Measurements from ENCODE around the gene CCT8.

The CCT8 gene, protein sequence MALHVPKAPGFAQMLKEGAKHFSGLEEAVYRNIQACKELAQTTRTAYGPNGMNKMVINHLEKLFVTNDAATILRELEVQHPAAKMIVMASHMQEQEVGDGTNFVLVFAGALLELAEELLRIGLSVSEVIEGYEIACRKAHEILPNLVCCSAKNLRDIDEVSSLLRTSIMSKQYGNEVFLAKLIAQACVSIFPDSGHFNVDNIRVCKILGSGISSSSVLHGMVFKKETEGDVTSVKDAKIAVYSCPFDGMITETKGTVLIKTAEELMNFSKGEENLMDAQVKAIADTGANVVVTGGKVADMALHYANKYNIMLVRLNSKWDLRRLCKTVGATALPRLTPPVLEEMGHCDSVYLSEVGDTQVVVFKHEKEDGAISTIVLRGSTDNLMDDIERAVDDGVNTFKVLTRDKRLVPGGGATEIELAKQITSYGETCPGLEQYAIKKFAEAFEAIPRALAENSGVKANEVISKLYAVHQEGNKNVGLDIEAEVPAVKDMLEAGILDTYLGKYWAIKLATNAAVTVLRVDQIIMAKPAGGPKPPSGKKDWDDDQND

DNA sequence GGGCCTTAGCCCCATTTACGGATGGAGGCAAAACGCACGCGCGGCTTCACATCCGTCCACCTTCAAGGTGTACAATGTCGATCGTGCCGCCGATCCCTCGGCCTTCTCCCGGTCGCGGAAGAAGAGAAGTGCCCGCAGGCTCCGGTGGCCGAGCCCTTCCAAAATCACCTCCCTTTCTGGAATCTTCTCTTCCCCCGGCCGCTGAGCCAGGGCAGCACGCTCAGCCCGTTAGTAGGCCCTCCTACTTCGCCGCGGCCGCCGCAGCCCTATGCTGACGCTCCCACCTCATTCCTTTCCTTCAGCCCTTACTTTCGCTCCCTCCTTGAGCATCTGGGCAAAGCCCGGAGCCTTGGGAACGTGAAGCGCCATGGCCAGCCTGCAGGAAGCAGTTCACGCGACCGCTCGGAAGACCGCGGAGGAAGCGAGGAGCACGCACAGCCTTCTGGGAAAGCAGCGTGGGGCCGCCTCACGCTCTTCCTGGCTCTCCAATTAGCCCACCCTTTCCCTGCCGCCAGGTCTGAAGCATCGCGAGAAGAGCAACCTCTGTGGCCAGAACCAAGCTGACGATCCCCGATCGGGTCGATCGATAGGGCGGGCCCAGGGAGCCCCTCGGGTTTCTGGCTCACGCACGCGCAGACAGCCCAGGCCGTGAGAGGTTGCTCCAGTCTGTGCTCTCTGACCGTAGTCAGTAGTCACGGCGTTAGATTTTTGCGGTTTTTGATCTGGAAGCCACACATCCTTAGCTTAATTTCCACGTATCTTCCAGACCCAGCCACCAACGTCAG is at the start of gene CCT8:
CCT8 (minus strand) TSS at position 427 of the 785 bp plus-strand sequence; CDS start at position 369, 58 bp downstream.
- Histone ChIP-seq H3K36me3 (ENCODE audit: insufficient read depth, low read length) (peaks cover 14% of the 10 kb centered on the region), H3K79me2 (ENCODE audit: control insufficient read depth, insufficient read depth, low read length, unreplicated experiment) (peaks cover 51% of the 10 kb centered on the region), H3K4me3 (ENCODE audit: low read depth, low read length) (peak within 1 kb of the TSS; percentile 96), H3K27me3 (ENCODE audit: insufficient read depth, low read length) (no peaks in the 10 kb centered on the region), H2AFZ (ENCODE audit: low read length, unreplicated experiment) (peak within 1 kb of the TSS; percentile 92), H3K27ac (ENCODE audit: low read depth, low read length) (peak within 1 kb of the TSS; percentile 80), H3K4me1 (ENCODE audit: control insufficient read depth, insufficient read depth, low read length, unreplicated experiment) (peaks cover 19% of the 10 kb centered on the region)

DNA sequence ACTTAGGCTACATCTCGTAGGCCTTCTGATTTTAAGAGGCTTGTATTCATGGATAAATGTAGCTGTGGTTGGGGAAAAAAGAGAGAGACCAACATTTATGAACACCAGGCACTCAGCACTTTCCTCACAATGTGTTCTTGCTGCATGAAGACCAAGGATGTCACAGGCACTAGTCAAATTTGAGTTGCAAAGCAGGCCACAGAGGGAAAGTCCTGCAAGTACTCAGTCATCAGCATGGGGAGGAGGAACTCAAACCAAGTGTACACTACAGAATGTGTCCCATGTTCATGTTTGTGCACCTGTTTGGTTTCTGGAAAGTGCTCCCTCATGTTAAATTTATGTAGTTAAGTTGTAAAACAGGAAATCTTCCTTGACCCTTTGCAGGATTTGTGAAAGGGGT is 48.3 kb upstream of the CCT8 start:
- no peaks in the 10 kb centered on the region for H3K27me3 ChIP-seq (ENCODE audit: insufficient read depth, low read length)
- no peak overlapping the region for H3K27ac ChIP-seq (ENCODE audit: low read depth, low read length)
- no peaks in the 10 kb centered on the region for H3K36me3 ChIP-seq (ENCODE audit: insufficient read depth, low read length)
- no peak overlapping the region for H2AFZ ChIP-seq (ENCODE audit: low read length, unreplicated experiment)
- no peaks in the 10 kb centered on the region for H3K79me2 ChIP-seq (ENCODE audit: control insufficient read depth, insufficient read depth, low read length, unreplicated experiment)
- no peaks in the 10 kb centered on the region for H3K4me1 ChIP-seq (ENCODE audit: control insufficient read depth, insufficient read depth, low read length, unreplicated experiment)
- no peak overlapping the region for H3K4me3 ChIP-seq (ENCODE audit: low read depth, low read length)

DNA sequence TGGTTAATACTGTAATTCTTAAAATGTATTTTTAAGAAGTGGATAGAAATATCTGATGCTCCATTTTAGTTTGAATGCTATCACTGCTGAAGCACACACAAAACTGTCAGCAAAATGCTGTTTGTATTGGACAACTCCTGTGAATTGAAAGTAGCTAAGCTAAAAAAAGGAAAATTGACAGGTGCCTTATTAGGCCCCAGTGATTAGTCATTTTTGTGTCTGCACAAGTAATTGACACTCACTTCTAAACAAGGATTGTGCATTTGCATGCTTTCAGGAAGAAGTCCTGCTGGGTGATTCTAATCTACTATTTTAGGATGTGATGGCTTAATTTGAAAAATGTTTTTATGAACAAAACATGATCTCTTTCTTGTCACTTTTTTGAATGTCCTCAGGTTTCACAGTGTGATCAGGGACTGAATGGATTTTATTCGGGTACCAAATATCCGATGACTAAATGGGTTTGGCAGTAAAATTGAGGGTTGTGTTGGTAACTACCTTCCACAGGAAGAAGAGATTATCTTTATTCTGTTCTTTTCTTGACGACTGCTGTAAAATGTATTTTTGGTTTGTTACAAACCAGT is 44.0 kb upstream of the CCT8 start:
- peaks cover 9% of the 10 kb centered on the region for H3K4me1 ChIP-seq (ENCODE audit: control insufficient read depth, insufficient read depth, low read length, unreplicated experiment)
- H3K4me3 ChIP-seq (ENCODE audit: low read depth, low read length) = no peak overlapping the region
- H3K27ac ChIP-seq (ENCODE audit: low read depth, low read length) = no peak overlapping the region
- no peak overlapping the region for H2AFZ ChIP-seq (ENCODE audit: low read length, unreplicated experiment)
- H3K79me2 ChIP-seq (ENCODE audit: control insufficient read depth, insufficient read depth, low read length, unreplicated experiment) = no peaks in the 10 kb centered on the region
- no peaks in the 10 kb centered on the region for H3K36me3 ChIP-seq (ENCODE audit: insufficient read depth, low read length)
- H3K27me3 ChIP-seq (ENCODE audit: insufficient read depth, low read length) = no peaks in the 10 kb centered on the region

DNA sequence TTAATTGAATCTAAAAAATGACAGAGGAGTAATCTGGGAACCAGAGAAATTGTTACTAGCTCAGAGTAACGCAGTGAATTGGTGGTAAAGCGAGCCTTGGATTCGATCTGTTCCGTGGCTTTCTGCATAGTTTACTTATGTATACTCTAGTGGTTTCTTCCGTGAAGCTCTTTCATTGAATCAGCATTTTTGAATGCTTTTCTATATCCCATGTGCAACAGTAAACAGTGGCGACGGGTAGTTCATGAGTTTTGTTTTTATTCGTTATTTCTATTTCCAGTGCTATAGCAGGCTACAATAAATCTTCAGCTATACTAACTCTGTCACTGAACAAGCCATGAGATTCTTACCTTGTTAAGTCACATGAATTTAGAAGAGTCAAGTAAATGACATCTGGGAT is 42.5 kb upstream of the CCT8 start:
- H3K36me3 ChIP-seq (ENCODE audit: insufficient read depth, low read length) = no peaks in the 10 kb centered on the region
- no peaks in the 10 kb centered on the region for H3K79me2 ChIP-seq (ENCODE audit: control insufficient read depth, insufficient read depth, low read length, unreplicated experiment)
- H3K4me3 ChIP-seq (ENCODE audit: low read depth, low read length) = no peak overlapping the region
- H3K27me3 ChIP-seq (ENCODE audit: insufficient read depth, low read length) = no peaks in the 10 kb centered on the region
- H3K27ac ChIP-seq (ENCODE audit: low read depth, low read length) = no peak overlapping the region
- peaks cover 9% of the 10 kb centered on the region for H3K4me1 ChIP-seq (ENCODE audit: control insufficient read depth, insufficient read depth, low read length, unreplicated experiment)
- H2AFZ ChIP-seq (ENCODE audit: low read length, unreplicated experiment) = no peak overlapping the region

DNA sequence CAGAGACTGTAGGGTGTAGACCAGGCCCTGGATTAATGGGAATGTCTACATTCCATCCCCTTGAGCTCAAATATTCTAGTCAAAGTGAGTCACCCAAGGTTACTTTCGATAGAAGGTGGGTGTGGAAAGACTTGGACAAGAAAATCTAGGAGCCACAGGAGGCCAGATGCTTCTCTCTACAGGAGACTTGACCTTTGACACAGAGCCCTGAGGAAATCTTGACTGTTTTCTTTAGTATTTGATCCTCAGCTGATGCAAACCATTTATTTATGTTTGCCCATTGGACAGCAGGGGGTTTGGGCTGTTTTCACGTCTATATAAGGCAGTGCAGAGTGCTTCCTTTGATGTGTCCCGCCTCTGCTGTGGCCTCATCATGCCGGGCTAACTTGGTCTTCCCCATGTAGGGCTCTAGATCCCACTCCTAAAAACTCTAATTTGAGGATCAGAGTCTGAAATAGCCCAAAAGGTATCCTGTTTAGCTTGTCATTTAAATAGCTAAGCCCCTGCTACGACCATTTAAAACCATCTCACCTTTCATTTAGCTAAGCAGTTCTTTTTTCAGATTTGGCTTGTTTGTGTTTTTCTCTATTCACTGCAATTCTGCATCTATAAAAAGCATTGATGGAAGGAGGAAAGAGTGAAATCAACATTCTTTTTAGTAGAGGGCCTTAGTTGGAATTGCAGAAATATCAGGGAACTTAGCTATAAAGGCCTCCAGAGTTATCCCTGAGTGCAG is 41.5 kb upstream of the CCT8 start:
- Histone ChIP-seq H2AFZ (ENCODE audit: low read length, unreplicated experiment) (no peak overlapping the region), H3K36me3 (ENCODE audit: insufficient read depth, low read length) (no peaks in the 10 kb centered on the region), H3K27ac (ENCODE audit: low read depth, low read length) (no peak overlapping the region), H3K79me2 (ENCODE audit: control insufficient read depth, insufficient read depth, low read length, unreplicated experiment) (no peaks in the 10 kb centered on the region), H3K27me3 (ENCODE audit: insufficient read depth, low read length) (no peaks in the 10 kb centered on the region), H3K4me1 (ENCODE audit: control insufficient read depth, insufficient read depth, low read length, unreplicated experiment) (peaks cover 9% of the 10 kb centered on the region), H3K4me3 (ENCODE audit: low read depth, low read length) (no peak overlapping the region)

DNA sequence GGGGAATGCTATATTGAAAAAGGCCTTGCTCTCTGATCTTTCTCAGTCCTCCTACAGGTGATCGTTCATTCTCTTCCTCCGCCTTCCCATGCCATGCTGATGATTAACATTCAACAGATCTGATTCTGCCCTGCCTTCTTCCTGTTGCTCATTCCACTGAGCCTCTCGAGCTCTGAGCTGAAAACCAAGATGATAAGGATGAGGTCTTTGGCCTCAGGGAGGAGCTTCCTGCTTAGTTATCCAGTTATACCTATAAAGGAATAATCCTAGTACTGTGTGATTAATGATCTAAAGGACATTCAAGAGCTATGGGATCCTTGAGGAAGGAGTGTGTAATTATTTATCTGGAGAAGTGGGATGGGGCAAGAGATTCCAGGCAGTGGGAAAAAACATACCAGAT is 31.8 kb upstream of the CCT8 start:
- H3K36me3 ChIP-seq (ENCODE audit: insufficient read depth, low read length) = no peaks in the 10 kb centered on the region
- no peak overlapping the region for H3K4me3 ChIP-seq (ENCODE audit: low read depth, low read length)
- H3K27ac ChIP-seq (ENCODE audit: low read depth, low read length) = no peak overlapping the region
- no peaks in the 10 kb centered on the region for H3K79me2 ChIP-seq (ENCODE audit: control insufficient read depth, insufficient read depth, low read length, unreplicated experiment)
- H3K4me1 ChIP-seq (ENCODE audit: control insufficient read depth, insufficient read depth, low read length, unreplicated experiment) = peaks cover 11% of the 10 kb centered on the region
- H2AFZ ChIP-seq (ENCODE audit: low read length, unreplicated experiment) = peak overlapping the region; percentile 23
- no peaks in the 10 kb centered on the region for H3K27me3 ChIP-seq (ENCODE audit: insufficient read depth, low read length)

DNA sequence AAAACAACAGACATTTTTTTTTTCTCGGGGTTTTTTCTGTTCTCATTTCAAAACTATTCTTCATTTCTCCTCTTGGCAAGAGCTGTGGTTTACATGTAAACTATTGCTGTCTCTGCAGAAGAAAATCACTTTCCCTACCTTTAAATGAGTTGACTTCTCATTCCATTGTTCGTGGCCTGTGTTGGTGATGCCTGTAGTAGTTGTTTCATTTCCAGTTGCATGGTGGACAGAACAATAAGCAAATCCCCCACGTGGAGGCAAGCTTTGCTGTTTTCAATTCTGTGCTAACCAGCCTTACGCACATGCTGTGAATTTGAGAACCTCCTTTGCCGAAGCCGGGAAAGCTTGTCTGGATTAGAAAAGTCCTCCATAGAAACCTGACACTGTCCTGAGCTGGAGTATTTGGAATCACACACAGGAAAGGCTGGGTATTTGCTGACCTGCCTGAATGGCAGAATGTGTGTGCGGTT is 30.8 kb upstream of the CCT8 start:
- Histone ChIP-seq H3K79me2 (ENCODE audit: control insufficient read depth, insufficient read depth, low read length, unreplicated experiment) (no peaks in the 10 kb centered on the region), H3K4me1 (ENCODE audit: control insufficient read depth, insufficient read depth, low read length, unreplicated experiment) (peaks cover 11% of the 10 kb centered on the region), H3K27ac (ENCODE audit: low read depth, low read length) (no peak overlapping the region), H3K4me3 (ENCODE audit: low read depth, low read length) (no peak overlapping the region), H3K36me3 (ENCODE audit: insufficient read depth, low read length) (no peaks in the 10 kb centered on the region), H2AFZ (ENCODE audit: low read length, unreplicated experiment) (no peak overlapping the region), H3K27me3 (ENCODE audit: insufficient read depth, low read length) (no peaks in the 10 kb centered on the region)

DNA sequence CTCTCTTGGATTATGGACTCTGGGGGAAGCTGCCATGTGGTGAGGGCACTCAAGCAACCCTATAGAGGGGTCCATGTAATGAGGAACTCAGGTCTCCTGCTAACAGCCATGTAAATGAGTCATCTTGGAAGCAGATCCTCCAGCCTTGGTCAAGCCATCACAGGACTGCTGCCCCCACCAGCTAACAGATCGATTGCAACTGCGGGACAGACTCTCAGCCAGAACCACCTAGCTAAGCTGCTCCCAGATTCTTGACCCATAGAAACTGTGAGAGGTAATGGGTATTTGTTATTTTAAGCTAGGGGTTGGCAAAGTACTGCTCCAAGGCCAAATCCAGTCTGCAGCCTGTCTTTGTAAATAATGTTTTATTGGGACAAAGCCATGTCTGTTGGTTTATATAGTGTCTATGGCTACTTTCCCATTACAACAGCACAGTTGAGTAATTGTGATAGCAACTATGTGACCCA is 29.4 kb upstream of the CCT8 start:
- no peak overlapping the region for H3K4me3 ChIP-seq (ENCODE audit: low read depth, low read length)
- H3K27ac ChIP-seq (ENCODE audit: low read depth, low read length) = no peak overlapping the region

DNA sequence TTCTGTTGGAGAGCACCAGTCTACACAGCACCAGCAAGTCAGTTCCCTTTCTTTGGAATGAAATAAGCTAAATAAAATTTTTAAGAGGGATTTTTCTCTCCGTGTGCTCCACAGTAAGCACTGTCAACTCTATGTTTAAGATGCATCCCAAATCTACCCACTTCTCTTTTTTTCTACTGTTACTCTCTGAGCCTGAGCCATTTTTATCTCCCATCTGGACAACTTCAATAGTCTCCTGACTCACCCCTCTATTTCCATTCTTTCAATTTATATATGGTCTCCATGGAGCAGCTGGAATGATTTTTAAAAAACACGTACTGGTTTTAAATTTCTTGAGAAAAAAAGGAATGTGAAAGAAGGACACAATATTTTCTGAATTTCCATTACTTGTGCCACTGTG is 24.7 kb upstream of the CCT8 start:
- no peak overlapping the region for H2AFZ ChIP-seq (ENCODE audit: low read length, unreplicated experiment)
- no peak overlapping the region for H3K27ac ChIP-seq (ENCODE audit: low read depth, low read length)
- H3K4me1 ChIP-seq (ENCODE audit: control insufficient read depth, insufficient read depth, low read length, unreplicated experiment) = no peaks in the 10 kb centered on the region

More for the DNA sequence above, 29.4 kb upstream of the CCT8 start:
- H3K79me2 ChIP-seq (ENCODE audit: control insufficient read depth, insufficient read depth, low read length, unreplicated experiment) = no peaks in the 10 kb centered on the region
- no peaks in the 10 kb centered on the region for H3K36me3 ChIP-seq (ENCODE audit: insufficient read depth, low read length)
- no peaks in the 10 kb centered on the region for H3K27me3 ChIP-seq (ENCODE audit: insufficient read depth, low read length)
- peaks cover 11% of the 10 kb centered on the region for H3K4me1 ChIP-seq (ENCODE audit: control insufficient read depth, insufficient read depth, low read length, unreplicated experiment)
- H2AFZ ChIP-seq (ENCODE audit: low read length, unreplicated experiment) = no peak overlapping the region

More for the DNA sequence above, 24.7 kb upstream of the CCT8 start:
- H3K4me3 ChIP-seq (ENCODE audit: low read depth, low read length) = no peak overlapping the region
- H3K79me2 ChIP-seq (ENCODE audit: control insufficient read depth, insufficient read depth, low read length, unreplicated experiment) = no peaks in the 10 kb centered on the region
- no peaks in the 10 kb centered on the region for H3K27me3 ChIP-seq (ENCODE audit: insufficient read depth, low read length)
- H3K36me3 ChIP-seq (ENCODE audit: insufficient read depth, low read length) = no peaks in the 10 kb centered on the region

Data from ACC112 (cell line).